Glutamatergic neuron (in vitro differentiated cells): ENCODE results near the gene BACH2. TPM values are rescaled to one million over a fixed set of nuclear protein-coding genes. Genes with fewer than 3 reads are reported as not detected.

Experiments
- DNase-seq: peaks from one replicate; pipeline ENCODE4 v3.0.0; 2022
- H3K27ac Mint-ChIP-seq: one replicate; pipeline ENCODE4 v1.8.0; 2020; ENCODE audit warnings: mild to moderate bottlenecking, mixed read lengths, inconsistent platforms; ENCODE audit not compliant: unreplicated experiment
- H3K27me3 Mint-ChIP-seq: one replicate; pipeline ENCODE4 v1.8.0; 2020; ENCODE audit warnings: mild to moderate bottlenecking, moderate library complexity, mixed read lengths, inconsistent platforms; ENCODE audit not compliant: unreplicated experiment
- H3K36me3 Mint-ChIP-seq: one replicate; pipeline ENCODE4 v1.8.0; 2020; ENCODE audit warnings: mild to moderate bottlenecking, mixed read lengths, inconsistent platforms; ENCODE audit not compliant: unreplicated experiment
- H3K4me1 Mint-ChIP-seq: one replicate; pipeline ENCODE4 v1.8.0; 2020; ENCODE audit warnings: mild to moderate bottlenecking, low read depth, mixed read lengths, inconsistent platforms; ENCODE audit not compliant: unreplicated experiment
- H3K4me3 Mint-ChIP-seq: one replicate; pipeline ENCODE4 v1.8.0; 2020; ENCODE audit warnings: mild to moderate bottlenecking, mixed read lengths, inconsistent platforms; ENCODE audit not compliant: unreplicated experiment
- H3K9me3 Mint-ChIP-seq: one replicate; pipeline ENCODE4 v1.8.0; 2020; ENCODE audit warnings: mild to moderate bottlenecking, moderate library complexity, mixed read lengths, inconsistent platforms; ENCODE audit not compliant: unreplicated experiment
- CTCF ChIP-seq: fragments of 200-600 bp; sonication (generic); IDR thresholded peaks from one replicate; pipeline ENCODE4 v1.5.0; 2021; ENCODE audit not compliant: partially characterized antibody, unreplicated experiment
- total RNA-seq: library from RNA; stranded (reverse); fragmentation: NEBNext Ultra II Directional; extraction: Animal tissue kit (Norgen Biotek cat#: 25700); gene quantifications from one replicate; pipeline ENCODE4 v1.2.1, GENCODE V29; 2021; ENCODE audit not compliant: unreplicated experiment

Gene BACH2
- total RNA-seq, 1 donor from 2014 or later = 96.4 TPM

- Mint-ChIP-seq H3K36me3 (no peaks in the 10 kb centered on the region), H3K4me3 (no peak overlapping the region), H3K27ac (no peak overlapping the region), H3K27me3 (no peaks in the 10 kb centered on the region), H3K4me1 (peaks cover 5% of the 10 kb centered on the region), H3K9me3 (no peaks in the 10 kb centered on the region)
- TF ChIP-seq CTCF = no peak
- DNase-seq = no peak
Observed at GRCh38 chr6:90086517-90086916, 210.1 kb downstream of the BACH2 start.

- Mint-ChIP-seq H3K36me3 (no peaks in the 10 kb centered on the region), H3K4me3 (no peak overlapping the region), H3K9me3 (peaks cover 1% of the 10 kb centered on the region), H3K27ac (no peak overlapping the region), H3K27me3 (no peaks in the 10 kb centered on the region), H3K4me1 (peaks cover 7% of the 10 kb centered on the region)
- TF ChIP-seq CTCF = no peak
- no peak for DNase-seq
Observed at GRCh38 chr6:90083891-90084290, 212.8 kb downstream of the BACH2 start.

GRCh38 chr6:90082847-90083246 lies 213.8 kb downstream of the BACH2 start:
- no peaks in the 10 kb centered on the region for H3K36me3 Mint-ChIP-seq
- no peak for DNase-seq
- H3K4me3 Mint-ChIP-seq = no peak overlapping the region
- no peak overlapping the region for H3K27ac Mint-ChIP-seq
- TF ChIP-seq CTCF = no peak
- no peaks in the 10 kb centered on the region for H3K27me3 Mint-ChIP-seq
- peaks cover 1% of the 10 kb centered on the region for H3K9me3 Mint-ChIP-seq
- peaks cover 9% of the 10 kb centered on the region for H3K4me1 Mint-ChIP-seq

GRCh38 chr6:90080876-90081481 lies 215.7 kb downstream of the BACH2 start:
- Mint-ChIP-seq H3K4me3 (no peak overlapping the region), H3K27me3 (peaks cover 2% of the 10 kb centered on the region), H3K4me1 (peaks cover 19% of the 10 kb centered on the region), H3K9me3 (peaks cover 1% of the 10 kb centered on the region), H3K36me3 (no peaks in the 10 kb centered on the region), H3K27ac (no peak overlapping the region)
- DNase-seq = no peak
- TF ChIP-seq CTCF = no peak

- TF ChIP-seq CTCF = no peak
- DNase-seq = no peak
- peaks cover 2% of the 10 kb centered on the region for H3K27me3 Mint-ChIP-seq
- peaks cover 24% of the 10 kb centered on the region for H3K4me1 Mint-ChIP-seq
- H3K4me3 Mint-ChIP-seq = no peak overlapping the region
- H3K36me3 Mint-ChIP-seq = no peaks in the 10 kb centered on the region
- H3K27ac Mint-ChIP-seq = no peak overlapping the region
- H3K9me3 Mint-ChIP-seq = peaks cover 1% of the 10 kb centered on the region
Observed at GRCh38 chr6:90079560-90080490, 216.8 kb downstream of the BACH2 start.
